ENCODE measurements around the gene MYRFL.

DNA sequence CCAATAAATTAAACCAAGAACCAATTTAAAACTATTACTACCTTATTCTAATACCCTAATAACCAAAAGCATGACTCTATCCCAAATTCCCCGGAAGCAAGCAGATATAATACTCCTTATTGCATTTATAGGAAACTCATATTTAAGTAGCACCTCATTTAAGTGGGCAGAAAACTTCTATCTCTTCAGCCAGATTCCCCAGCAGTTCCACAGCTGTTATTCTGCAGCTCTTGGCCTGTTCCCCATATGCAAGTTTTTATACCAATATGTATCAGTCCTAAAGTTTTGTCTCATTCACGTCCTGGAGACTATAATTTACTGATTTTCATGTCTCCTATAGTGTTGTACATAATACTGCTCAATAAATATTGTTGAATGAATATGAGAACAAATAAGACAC is 106.5 kb downstream of the MYRFL start:
- TF ChIP-seq POLR2AphosphoS5 (IDR thresholded peaks at IDR 0.05): no peak
- TF ChIP-seq, protein P1, sequence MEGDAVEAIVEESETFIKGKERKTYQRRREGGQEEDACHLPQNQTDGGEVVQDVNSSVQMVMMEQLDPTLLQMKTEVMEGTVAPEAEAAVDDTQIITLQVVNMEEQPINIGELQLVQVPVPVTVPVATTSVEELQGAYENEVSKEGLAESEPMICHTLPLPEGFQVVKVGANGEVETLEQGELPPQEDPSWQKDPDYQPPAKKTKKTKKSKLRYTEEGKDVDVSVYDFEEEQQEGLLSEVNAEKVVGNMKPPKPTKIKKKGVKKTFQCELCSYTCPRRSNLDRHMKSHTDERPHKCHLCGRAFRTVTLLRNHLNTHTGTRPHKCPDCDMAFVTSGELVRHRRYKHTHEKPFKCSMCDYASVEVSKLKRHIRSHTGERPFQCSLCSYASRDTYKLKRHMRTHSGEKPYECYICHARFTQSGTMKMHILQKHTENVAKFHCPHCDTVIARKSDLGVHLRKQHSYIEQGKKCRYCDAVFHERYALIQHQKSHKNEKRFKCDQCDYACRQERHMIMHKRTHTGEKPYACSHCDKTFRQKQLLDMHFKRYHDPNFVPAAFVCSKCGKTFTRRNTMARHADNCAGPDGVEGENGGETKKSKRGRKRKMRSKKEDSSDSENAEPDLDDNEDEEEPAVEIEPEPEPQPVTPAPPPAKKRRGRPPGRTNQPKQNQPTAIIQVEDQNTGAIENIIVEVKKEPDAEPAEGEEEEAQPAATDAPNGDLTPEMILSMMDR (IDR thresholded peaks at IDR 0.05): no peak
